ENCODE data around the gene TTR. TPM values are rescaled to one million over a fixed set of nuclear protein-coding genes. Genes with fewer than 3 reads are reported as not detected.
A peak's percentile ranks its signal among the peaks of the same experiment; 100 is the strongest.

The TTR gene
- total and polyA plus RNA-seq, 8 donors, result 133 to 9,933 (median 372) TPM

DNA sequence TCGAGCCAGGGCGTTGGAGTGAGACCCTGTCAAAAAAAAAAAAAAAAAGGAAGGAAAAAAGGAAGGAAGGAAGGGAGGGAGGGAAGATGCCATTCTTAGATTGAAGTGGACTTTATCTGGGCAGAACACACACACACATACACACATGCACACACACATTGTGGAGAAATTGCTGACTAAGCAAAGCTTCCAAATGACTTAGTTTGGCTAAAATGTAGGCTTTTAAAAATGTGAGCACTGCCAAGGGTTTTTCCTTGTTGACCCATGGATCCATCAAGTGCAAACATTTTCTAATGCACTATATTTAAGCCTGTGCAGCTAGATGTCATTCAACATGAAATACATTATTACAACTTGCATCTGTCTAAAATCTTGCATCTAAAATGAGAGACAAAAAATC lies 564 bp upstream of the TTR start:
- 36 to 39% methylated on average over 2 of the region's 2 CpGs for WGBS, 2 donors
- no peak for FAIRE-seq
- no peak for DNase-seq

GRCh38 chr18:31592506-31593157 lies 955 bp downstream of the TTR start:
- no peak for TF ChIP-seq CTCF (IDR thresholded peaks at IDR 0.05)
- Histone ChIP-seq H3K27me3 (no peaks in the 10 kb centered on the region), H3K9me3 (no peaks in the 10 kb centered on the region), H3K4me1 (peaks cover 0 to 8% (median 7%) of the 10 kb centered on the region in 3 donors), H3K4me3 (no peak overlapping the region), H3K27ac (no peak overlapping the region), H3K36me3 (no peaks in the 10 kb centered on the region)
- DNase-seq, result no peak
- intact Hi-C loops (cut with DNase I), result no loop called here
- ATAC-seq, result no peak
- WGBS, 2 donors, result 88 to 92% methylated on average over 10 of the region's 10 CpGs
- FAIRE-seq, result no peak

More for the DNA sequence above, 564 bp upstream of the TTR start:
- ATAC-seq, result peak; percentile 22 to 59 (median 40)
- no peaks in the 10 kb centered on the region for H3K9me3 ChIP-seq
- intact Hi-C loops (cut with DNase I), result no loop called here
- H3K36me3 ChIP-seq, result no peaks in the 10 kb centered on the region
- H3K4me3 ChIP-seq, result no peak overlapping the region
- H3K27ac ChIP-seq, result no peak overlapping the region
- H3K4me1 ChIP-seq, result peaks cover 0 to 8% (median 7%) of the 10 kb centered on the region in 3 donors
- TF ChIP-seq CTCF (IDR thresholded peaks at IDR 0.05), result no peak
- no peaks in the 10 kb centered on the region for H3K27me3 ChIP-seq

DNA sequence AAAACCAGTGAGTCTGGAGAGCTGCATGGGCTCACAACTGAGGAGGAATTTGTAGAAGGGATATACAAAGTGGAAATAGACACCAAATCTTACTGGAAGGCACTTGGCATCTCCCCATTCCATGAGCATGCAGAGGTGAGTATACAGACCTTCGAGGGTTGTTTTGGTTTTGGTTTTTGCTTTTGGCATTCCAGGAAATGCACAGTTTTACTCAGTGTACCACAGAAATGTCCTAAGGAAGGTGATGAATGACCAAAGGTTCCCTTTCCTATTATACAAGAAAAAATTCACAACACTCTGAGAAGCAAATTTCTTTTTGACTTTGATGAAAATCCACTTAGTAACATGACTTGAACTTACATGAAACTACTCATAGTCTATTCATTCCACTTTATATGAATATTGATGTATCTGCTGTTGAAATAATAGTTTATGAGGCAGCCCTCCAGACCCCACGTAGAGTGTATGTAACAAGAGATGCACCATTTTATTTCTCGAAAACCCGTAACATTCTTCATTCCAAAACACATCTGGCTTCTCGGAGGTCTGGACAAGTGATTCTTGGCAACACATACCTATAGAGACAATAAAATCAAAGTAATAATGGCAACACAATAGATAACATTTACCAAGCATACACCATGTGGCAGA lies 3.6 kb downstream of the TTR start:
- no peak for TF ChIP-seq CTCF (IDR thresholded peaks at IDR 0.05)

GRCh38 chr18:31596081-31596872 lies 4.6 kb downstream of the TTR start:
- peaks cover 0 to 2% (median 2%) of the 10 kb centered on the region in 3 donors for H3K4me1 ChIP-seq
- FAIRE-seq (no peak), ATAC-seq (peak in 1 of 4 donors; percentile 36), DNase-seq (no peak)
- H3K27ac ChIP-seq, result no peak overlapping the region
- intact Hi-C loops (cut with DNase I), result no loop called here
- no peak for TF ChIP-seq CTCF (IDR thresholded peaks at IDR 0.05)
- no peaks in the 10 kb centered on the region for H3K9me3 ChIP-seq
- no peak overlapping the region for H3K4me3 ChIP-seq
- H3K27me3 ChIP-seq, result no peaks in the 10 kb centered on the region
- H3K36me3 ChIP-seq, result no peaks in the 10 kb centered on the region
- 80 to 83% methylated on average over 9 of the region's 9 CpGs for WGBS, 2 donors

More for the DNA sequence above, 3.6 kb downstream of the TTR start:
- no peaks in the 10 kb centered on the region for H3K36me3 ChIP-seq
- no peak for ATAC-seq
- FAIRE-seq, result no peak
- no peak overlapping the region for H3K4me3 ChIP-seq
- H3K4me1 ChIP-seq, result peaks cover 0 to 8% (median 7%) of the 10 kb centered on the region in 3 donors
- H3K27ac ChIP-seq, result no peak overlapping the region
- intact Hi-C loops (cut with DNase I), result no loop called here
- no peaks in the 10 kb centered on the region for H3K27me3 ChIP-seq
- no peak for DNase-seq
- 84 to 87% methylated on average over 5 of the region's 5 CpGs for WGBS, 2 donors
- H3K9me3 ChIP-seq, result no peaks in the 10 kb centered on the region

Measured in pancreas (tissue), 10 donors.